GM12878 (cell line): ENCODE results near the gene REG1B. TPM values are rescaled to one million over a fixed set of nuclear protein-coding genes. Genes with fewer than 3 reads are reported as not detected.

ENCODE experiments used
- ATAC-seq: fragments of 200-7000 bp; cut with Tn5 transposase; 3 replicates; pipeline ENCODE4 v1.9.1; 2020; ENCODE audit warnings: mild to moderate bottlenecking, moderate library complexity
- BruUV-seq: library from RNA; stranded (reverse); fragments of 400-500 nt; replicated peaks from 2 replicates; lab custom pipeline; 2021; lab: Mats Ljungman, UMichigan
- CTCF ChIA-PET: fragments of 300-600 bp; sonication (Branson Sonifier 250); formaldehyde crosslinking; extraction: SDS; loops from one replicate; lab custom pipeline; 2021; ENCODE audit warnings: inconsistent platforms; lab: Yijun Ruan, JAX
- POLR2A ChIA-PET: fragments of 350-600 bp; formaldehyde crosslinking; extraction: SDS; loops from one replicate; lab custom pipeline; 2021; ENCODE audit warnings: inconsistent platforms; lab: Charles Lee
- RAD21 ChIA-PET: fragments of 300-600 bp; sonication (Branson Sonifier 250); formaldehyde crosslinking; loops from one replicate; lab custom pipeline; 2023; ENCODE audit warnings: antibody characterized with exemption; ENCODE audit not compliant: unreplicated experiment; lab: Charles Lee
- SMC1A ChIA-PET: fragments of 300-600 bp; sonication (Branson Sonifier 250); formaldehyde crosslinking; loops from one replicate; lab custom pipeline; 2023; ENCODE audit not compliant: unreplicated experiment, uncharacterized antibody; lab: Charles Lee
- DNase-seq: peaks from one replicate; pipeline ENCODE4 v3.0.0-alpha.2; 2011; ENCODE audit warnings: low read depth, low spot score
- FAIRE-seq: peaks from 3 replicates; lab custom pipeline; 2011; peaks lifted over from hg19 to GRCh38; lab: Jason Lieb, UNC
- H2AFZ ChIP-seq: 2 replicates; pipeline ENCODE4 v1.6.0; 2011; ENCODE audit warnings: low read depth, low read length, control low read depth; ENCODE audit not compliant: control insufficient read depth
- H3K27ac ChIP-seq: 2 replicates; pipeline ENCODE4 v1.5.1; 2011; ENCODE audit warnings: control low read depth; ENCODE audit not compliant: control insufficient read depth, insufficient read depth
- H3K27me3 ChIP-seq, 2 experiments: replicated peaks in 1 of 2; 2 replicates each; pipeline versions ENCODE4 v1.6.0 to v1.6.1; 2011; ENCODE audit warnings: low read length in 1 of 2; ENCODE audit not compliant: control insufficient read depth in 2 of 2, insufficient read depth in 2 of 2
- H3K36me3 ChIP-seq, 2 experiments: 2 replicates each; pipeline ENCODE4 v1.5.1; 2011; ENCODE audit warnings: low read length in 1 of 2; ENCODE audit not compliant: control insufficient read depth in 2 of 2, insufficient read depth in 2 of 2
- H3K4me1 ChIP-seq: 2 replicates; pipeline ENCODE4 v1.6.1; 2011; ENCODE audit warnings: mild to moderate bottlenecking, low read length, moderate library complexity, mixed read lengths; ENCODE audit not compliant: control insufficient read depth, insufficient read depth
- H3K4me2 ChIP-seq: 2 replicates; pipeline ENCODE4 v1.6.0; 2011; ENCODE audit warnings: control low read depth; ENCODE audit not compliant: control insufficient read depth, insufficient read depth
- H3K4me3 ChIP-seq: fragments of 200-600 bp; sonication (generic); 2 replicates; pipeline ENCODE4 v1.5.1; 2016
- H3K79me2 ChIP-seq: 2 replicates; pipeline ENCODE4 v1.6.0; 2011; ENCODE audit warnings: low read length; ENCODE audit not compliant: control insufficient read depth, insufficient read depth
- H3K9ac ChIP-seq: 2 replicates; pipeline ENCODE4 v1.8.0; 2011; ENCODE audit warnings: low read length, control low read depth, mixed read lengths; ENCODE audit not compliant: control insufficient read depth, insufficient read depth
- H3K9me3 ChIP-seq: replicated peaks from 3 replicates; pipeline ENCODE4 v1.5.1; 2011; ENCODE audit warnings: mild to moderate bottlenecking, low read length; ENCODE audit not compliant: control insufficient read depth, insufficient read depth
- H4K20me1 ChIP-seq: 2 replicates; pipeline ENCODE4 v1.6.0; 2011; ENCODE audit not compliant: control insufficient read depth, insufficient read depth
- ATF7 ChIP-seq: fragments of 450-650 bp; IDR thresholded peaks from 2 replicates; pipeline ENCODE4 v1.6.1; 2016; ENCODE audit warnings: low read depth, mild to moderate bottlenecking
- EED ChIP-seq: sonication (generic); IDR thresholded peaks from 2 replicates; pipeline ENCODE4 v1.6.1; 2016; ENCODE audit warnings: antibody characterized with exemption, low read depth
- EGR1 ChIP-seq, 2 experiments: IDR thresholded peaks; 1 replicate in 1 of 2; 2 replicates in 1 of 2; pipeline ENCODE4 v1.6.1; 2011 to 2012; ENCODE audit warnings: low read depth in 2 of 2, low read length in 2 of 2, borderline replicate concordance in 1 of 2, mild to moderate bottlenecking in 1 of 2, moderate library complexity in 1 of 2
- MEF2B ChIP-seq: fragments of 450-650 bp; IDR thresholded peaks from 2 replicates; pipeline ENCODE4 v1.6.1; 2018; ENCODE audit warnings: mild to moderate bottlenecking, moderate library complexity; ENCODE audit not compliant: partially characterized antibody, poor library complexity, severe bottlenecking
- NBN ChIP-seq: fragments of 450-650 bp; IDR thresholded peaks from 2 replicates; pipeline ENCODE4 v1.6.1; 2016
- PAX8 ChIP-seq: fragments of 450-650 bp; IDR thresholded peaks from 2 replicates; pipeline ENCODE4 v1.6.1; 2017; ENCODE audit warnings: mild to moderate bottlenecking, moderate library complexity
- RELA ChIP-seq: fragments of 450-650 bp; IDR thresholded peaks from 2 replicates; pipeline ENCODE4 v1.8.0; 2014; ENCODE audit warnings: borderline replicate concordance; ENCODE audit not compliant: partially characterized antibody
- SMAD1 ChIP-seq: fragments of 450-650 bp; IDR thresholded peaks from 2 replicates; pipeline ENCODE4 v1.6.1; 2018; ENCODE audit warnings: mild to moderate bottlenecking, low read depth; ENCODE audit not compliant: partially characterized antibody
- SMAD5 ChIP-seq: IDR thresholded peaks from 2 replicates; pipeline ENCODE4 v1.6.1; 2016; ENCODE audit warnings: antibody characterized with exemption, low read depth
- TCF7 ChIP-seq: IDR thresholded peaks from 2 replicates; pipeline ENCODE4 v1.6.1; 2014; ENCODE audit warnings: antibody characterized with exemption, borderline replicate concordance
- ZNF622 ChIP-seq: fragments of 450-650 bp; IDR thresholded peaks from 2 replicates; pipeline ENCODE4 v1.6.1; 2017; ENCODE audit warnings: mild to moderate bottlenecking, inconsistent platforms
- WGBS: methylation state at CpG from one replicate; pipeline ENCODE4 v1.1.6; 2016; ENCODE audit warnings: low lambda C conversion rate; ENCODE audit not compliant: insufficient replicate concordance, insufficient coverage; ENCODE audit errors: missing lambda C conversion rate; 5-methylcytosine and 5-hydroxymethylcytosine counted together
- in situ Hi-C: fragments of 300-500 bp; cut with MboI; formaldehyde crosslinking; loops from 9 replicates; pipeline ENCODE4 v1.14.3; 2018; ENCODE audit warnings: mixed read lengths
- intact Hi-C: fragments of 100-400 bp; cut with micrococcal nuclease; formaldehyde crosslinking; loops from one replicate; pipeline ENCODE4 v1.14.2; 2022; ENCODE audit not compliant: unreplicated experiment
- polyA plus RNA-seq, 11 experiments: library from polyadenylated mRNA; depleted of rRNA in 4 of 11; unstranded in 6 of 11; stranded (reverse) in 5 of 11; fragments of >200 nt; fragmentation: Nextera tagmentation in 4 of 11; fragmentation: Illumina TruSeq in 1 of 11; extraction: Ambion mirVana in 4 of 11; extraction: Trizol in 1 of 11; gene quantifications; 1 replicate in 1 of 11; 2 replicates in 10 of 11; pipeline versions ENCODE4 v1.2.1 to v1.2.3, GENCODE V29; 2011 to 2016; ENCODE audit warnings: inconsistent platforms in 2 of 11, missing spikeins in 2 of 11, low read depth in 1 of 11
- total RNA-seq, 4 experiments: library from RNA; depleted of rRNA in 3 of 4; stranded (reverse); fragments of >200 nt in 3 of 4; fragmentation: Illumina TruSeq in 1 of 4; extraction: Trizol in 1 of 4; gene quantifications; 2 replicates each; pipeline versions ENCODE4 v1.2.1 to v1.2.3, GENCODE V29; 2013 to 2021
- TF ChIP-seq, protein P1 (sequence below): fragments of 450-650 bp; IDR thresholded peaks from 2 replicates; pipeline ENCODE4 v1.6.1; 2017; ENCODE audit warnings: low read depth, mild to moderate bottlenecking, moderate library complexity
- TF ChIP-seq, protein P2 (sequence below): IDR thresholded peaks from 2 replicates; pipeline ENCODE4 v1.6.1; 2011; ENCODE audit warnings: borderline replicate concordance, low read depth, mild to moderate bottlenecking, moderate library complexity, low read length; ENCODE audit not compliant: insufficient read depth, poor library complexity, severe bottlenecking
- TF ChIP-seq, protein P3 (sequence below): fragments of 450-650 bp; IDR thresholded peaks from 2 replicates; pipeline ENCODE4 v1.6.1; 2014; ENCODE audit warnings: mild to moderate bottlenecking

Gene REG1B
- total and polyA plus RNA-seq, 10 of the 15 experiments (the other 5 are each of a cell fraction or from before 2014, with no cell fraction given), result 2.7 TPM; not detected in 9

DNA sequence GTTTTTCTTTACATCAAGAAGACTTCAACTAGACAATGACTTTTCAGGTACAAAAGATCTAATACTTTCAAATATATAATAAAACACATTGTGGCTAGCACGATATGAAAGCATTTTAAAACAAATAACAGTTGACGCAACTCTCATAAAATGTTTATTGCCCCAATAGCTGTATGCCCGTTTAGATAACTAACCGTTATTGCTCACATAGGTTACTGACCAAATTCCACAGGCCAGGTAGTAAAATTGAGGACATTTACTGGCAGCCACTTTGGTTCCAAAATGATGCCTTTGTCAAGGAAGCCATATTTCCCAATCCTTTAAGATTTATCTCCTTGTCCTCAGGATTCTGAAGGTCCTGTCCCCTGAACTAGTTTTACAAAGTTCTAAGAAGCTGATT is 2.9 kb upstream of the REG1B start (continued):
- TF ChIP-seq PAX8 (no peak), ZNF622 (no peak), RELA (no peak), EGR1 (IDR thresholded peaks at IDR 0.05; ENCODE audit: borderline replicate concordance in 1 of 2, low read depth in 2 of 2, low read length in 2 of 2) (no peak), MEF2B (no peak), EED (no peak), SMAD1 (no peak), TCF7 (no peak)
- TF ChIP-seq, protein P1, sequence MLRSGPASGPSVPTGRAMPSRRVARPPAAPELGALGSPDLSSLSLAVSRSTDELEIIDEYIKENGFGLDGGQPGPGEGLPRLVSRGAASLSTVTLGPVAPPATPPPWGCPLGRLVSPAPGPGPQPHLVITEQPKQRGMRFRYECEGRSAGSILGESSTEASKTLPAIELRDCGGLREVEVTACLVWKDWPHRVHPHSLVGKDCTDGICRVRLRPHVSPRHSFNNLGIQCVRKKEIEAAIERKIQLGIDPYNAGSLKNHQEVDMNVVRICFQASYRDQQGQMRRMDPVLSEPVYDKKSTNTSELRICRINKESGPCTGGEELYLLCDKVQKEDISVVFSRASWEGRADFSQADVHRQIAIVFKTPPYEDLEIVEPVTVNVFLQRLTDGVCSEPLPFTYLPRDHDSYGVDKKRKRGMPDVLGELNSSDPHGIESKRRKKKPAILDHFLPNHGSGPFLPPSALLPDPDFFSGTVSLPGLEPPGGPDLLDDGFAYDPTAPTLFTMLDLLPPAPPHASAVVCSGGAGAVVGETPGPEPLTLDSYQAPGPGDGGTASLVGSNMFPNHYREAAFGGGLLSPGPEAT, result no peak
- TF ChIP-seq, protein P2, sequence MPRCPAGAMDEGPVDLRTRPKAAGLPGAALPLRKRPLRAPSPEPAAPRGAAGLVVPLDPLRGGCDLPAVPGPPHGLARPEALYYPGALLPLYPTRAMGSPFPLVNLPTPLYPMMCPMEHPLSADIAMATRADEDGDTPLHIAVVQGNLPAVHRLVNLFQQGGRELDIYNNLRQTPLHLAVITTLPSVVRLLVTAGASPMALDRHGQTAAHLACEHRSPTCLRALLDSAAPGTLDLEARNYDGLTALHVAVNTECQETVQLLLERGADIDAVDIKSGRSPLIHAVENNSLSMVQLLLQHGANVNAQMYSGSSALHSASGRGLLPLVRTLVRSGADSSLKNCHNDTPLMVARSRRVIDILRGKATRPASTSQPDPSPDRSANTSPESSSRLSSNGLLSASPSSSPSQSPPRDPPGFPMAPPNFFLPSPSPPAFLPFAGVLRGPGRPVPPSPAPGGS, result no peak

DNA sequence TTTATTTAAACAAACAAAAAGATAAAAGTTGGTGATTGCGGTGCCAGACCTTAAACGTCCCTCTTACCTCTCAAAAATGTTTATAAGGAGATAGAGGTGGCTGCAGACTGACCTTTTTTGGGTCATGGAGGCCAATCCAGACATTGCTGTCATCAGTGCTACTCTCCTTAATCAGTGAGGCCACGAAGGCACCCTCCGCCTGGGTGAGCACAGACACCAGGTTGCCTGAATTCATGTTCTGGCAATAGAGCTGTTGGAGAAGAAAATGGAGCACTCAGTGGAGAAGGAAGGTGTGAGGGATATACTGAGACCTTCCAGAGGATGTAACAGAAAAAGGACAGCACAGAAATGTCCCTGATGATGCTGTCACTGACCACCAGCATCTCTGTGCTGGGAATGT is 1.5 kb downstream of the REG1B start:
- Histone ChIP-seq H3K27ac (no peak overlapping the region), H3K4me3 (no peak overlapping the region), H3K4me2 (no peak overlapping the region), H3K27me3 (no peaks in the 10 kb centered on the region), H4K20me1 (no peaks in the 10 kb centered on the region), H3K9ac (no peak overlapping the region), H3K36me3 (no peaks in the 10 kb centered on the region), H2AFZ (no peak overlapping the region), H3K79me2 (no peaks in the 10 kb centered on the region), H3K4me1 (no peaks in the 10 kb centered on the region), H3K9me3 (no peaks in the 10 kb centered on the region)
- RAD21 ChIA-PET, result no interaction called here
- FAIRE-seq (no peak), DNase-seq (no peak), ATAC-seq (no peak)
- WGBS, result 0% methylated on average over 4 of the region's 4 CpGs
- SMC1A ChIA-PET, result no interaction called here
- no peak for TF ChIP-seq SMAD5
- no peak for TF ChIP-seq NBN
- TF ChIP-seq ATF7, result no peak
- TF ChIP-seq, protein P3, sequence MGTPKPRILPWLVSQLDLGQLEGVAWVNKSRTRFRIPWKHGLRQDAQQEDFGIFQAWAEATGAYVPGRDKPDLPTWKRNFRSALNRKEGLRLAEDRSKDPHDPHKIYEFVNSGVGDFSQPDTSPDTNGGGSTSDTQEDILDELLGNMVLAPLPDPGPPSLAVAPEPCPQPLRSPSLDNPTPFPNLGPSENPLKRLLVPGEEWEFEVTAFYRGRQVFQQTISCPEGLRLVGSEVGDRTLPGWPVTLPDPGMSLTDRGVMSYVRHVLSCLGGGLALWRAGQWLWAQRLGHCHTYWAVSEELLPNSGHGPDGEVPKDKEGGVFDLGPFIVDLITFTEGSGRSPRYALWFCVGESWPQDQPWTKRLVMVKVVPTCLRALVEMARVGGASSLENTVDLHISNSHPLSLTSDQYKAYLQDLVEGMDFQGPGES, result no peak
- POLR2A ChIA-PET, result no interaction called here
- intact Hi-C loops, result no loop called here
- CTCF ChIA-PET, result no interaction called here
- in situ Hi-C loops, result no loop called here
- no TSS peak for BruUV-seq
